GM19035 (cell line): ENCODE measurements around the gene SRGN.

Source experiments
- ATAC-seq: cut with Tn5 transposase; IDR thresholded peaks from one replicate; pipeline ENCODE4 v1.9.1; 2021; ENCODE audit not compliant: unreplicated experiment

SRGN gene

GRCh38 chr10:69089638-69090599 lies 2.0 kb downstream of the SRGN start:
- peak; percentile 39 for ATAC-seq

GRCh38 chr10:69090685-69091084 lies 2.8 kb downstream of the SRGN start:
- ATAC-seq: no peak

- ATAC-seq: no peak
Observed at GRCh38 chr10:69091143-69091651, 3.3 kb downstream of the SRGN start.

- no peak for ATAC-seq
Observed at GRCh38 chr10:69092959-69093850, 5.3 kb downstream of the SRGN start.

- no peak for ATAC-seq
Observed at GRCh38 chr10:69093933-69094332, 6.0 kb downstream of the SRGN start.

GRCh38 chr10:69096045-69096444 lies 8.1 kb downstream of the SRGN start:
- ATAC-seq: no peak

DNA sequence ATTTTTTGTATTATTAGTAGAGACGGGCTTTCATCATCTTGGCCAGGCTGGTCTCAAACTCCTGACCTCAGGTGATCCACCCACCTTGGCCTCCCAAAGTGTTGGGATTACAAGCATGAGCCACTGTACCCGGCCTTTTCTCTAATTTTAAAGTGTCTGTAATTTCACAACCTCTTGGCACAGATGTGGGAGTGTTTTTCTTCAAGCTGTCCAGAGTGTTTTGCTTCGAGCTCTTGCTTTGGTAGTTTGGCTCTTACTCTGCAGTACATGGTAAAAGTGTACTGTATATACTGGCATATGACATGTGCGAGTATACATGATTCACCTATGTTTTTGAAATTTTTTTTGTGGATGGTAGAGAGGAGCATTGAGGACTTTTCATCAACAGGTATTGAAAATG lies 9.8 kb downstream of the SRGN start:
- no peak for ATAC-seq

- ATAC-seq: no peak
Observed at GRCh38 chr10:69100136-69100872, 12.4 kb downstream of the SRGN start.

GRCh38 chr10:69101451-69102095 lies 13.7 kb downstream of the SRGN start:
- ATAC-seq: no peak

DNA sequence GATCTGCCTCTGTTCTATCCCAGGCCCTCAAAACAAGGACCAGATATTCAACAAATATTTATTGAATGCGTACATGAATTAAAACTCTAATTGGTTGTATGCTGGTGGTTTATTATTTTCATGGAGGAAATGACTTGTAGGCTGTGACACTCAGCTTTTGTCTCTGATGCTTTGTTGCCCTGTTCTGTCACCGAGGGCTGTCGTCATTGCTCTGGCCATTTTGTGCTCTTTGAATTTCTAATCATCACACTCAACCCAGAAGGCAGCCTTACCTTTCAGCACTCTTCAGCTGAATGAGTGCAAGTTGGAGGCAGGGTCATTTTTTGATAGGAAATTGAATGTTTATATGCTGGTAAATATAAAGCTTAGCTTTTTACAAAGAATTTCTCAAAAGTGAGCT lies 14.5 kb downstream of the SRGN start:
- no peak for ATAC-seq

DNA sequence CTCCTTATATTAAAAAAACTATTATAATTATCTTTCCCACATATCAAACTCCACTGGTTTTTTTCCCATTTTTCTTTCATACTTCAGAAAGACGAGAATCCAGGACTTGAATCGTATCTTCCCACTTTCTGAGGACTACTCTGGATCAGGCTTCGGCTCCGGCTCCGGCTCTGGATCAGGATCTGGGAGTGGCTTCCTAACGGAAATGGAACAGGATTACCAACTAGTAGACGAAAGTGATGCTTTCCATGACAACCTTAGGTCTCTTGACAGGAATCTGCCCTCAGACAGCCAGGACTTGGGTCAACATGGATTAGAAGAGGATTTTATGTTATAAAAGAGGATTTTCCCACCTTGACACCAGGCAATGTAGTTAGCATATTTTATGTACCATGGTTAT lies 15.9 kb downstream of the SRGN start:
- no peak for ATAC-seq

GRCh38 chr10:69104994-69105790 lies 17.3 kb downstream of the SRGN start:
- ATAC-seq: no peak

DNA sequence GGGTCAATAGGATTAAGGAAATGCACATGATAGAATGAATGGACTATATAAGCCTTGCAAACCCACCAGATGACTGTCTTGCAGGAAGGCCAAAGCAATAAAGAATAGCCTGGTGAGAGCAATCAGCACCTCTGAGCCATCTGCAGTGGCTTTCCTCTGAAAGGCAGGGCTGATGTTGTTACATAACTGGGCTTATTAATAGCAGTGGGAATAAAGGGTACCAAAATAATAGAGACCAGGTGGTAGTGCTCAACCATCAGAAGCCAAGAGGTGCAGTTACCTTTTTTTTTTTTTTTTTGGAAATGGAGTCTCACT lies 19.2 kb downstream of the SRGN start:
- no peak for ATAC-seq

GRCh38 chr10:69107699-69108098 lies 19.8 kb downstream of the SRGN start:
- no peak for ATAC-seq

DNA sequence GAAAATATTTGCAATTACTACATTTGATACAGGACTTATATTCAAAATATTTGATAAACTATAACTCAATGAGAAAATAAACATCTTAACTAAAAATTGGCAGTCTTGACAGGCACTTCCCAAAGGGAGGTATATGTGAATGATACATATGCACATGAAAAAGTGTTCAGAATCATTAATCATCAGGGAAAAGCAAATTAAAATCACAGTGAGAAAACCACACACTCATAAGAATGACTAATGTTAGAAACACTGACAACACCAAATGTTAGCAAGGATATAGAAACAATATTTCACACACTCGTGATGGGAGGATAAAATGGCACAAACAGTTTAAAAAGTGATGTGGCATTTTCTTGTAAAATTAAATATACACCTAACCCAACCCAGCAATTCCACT lies 32.0 kb downstream of the SRGN start:
- no peak for ATAC-seq

DNA sequence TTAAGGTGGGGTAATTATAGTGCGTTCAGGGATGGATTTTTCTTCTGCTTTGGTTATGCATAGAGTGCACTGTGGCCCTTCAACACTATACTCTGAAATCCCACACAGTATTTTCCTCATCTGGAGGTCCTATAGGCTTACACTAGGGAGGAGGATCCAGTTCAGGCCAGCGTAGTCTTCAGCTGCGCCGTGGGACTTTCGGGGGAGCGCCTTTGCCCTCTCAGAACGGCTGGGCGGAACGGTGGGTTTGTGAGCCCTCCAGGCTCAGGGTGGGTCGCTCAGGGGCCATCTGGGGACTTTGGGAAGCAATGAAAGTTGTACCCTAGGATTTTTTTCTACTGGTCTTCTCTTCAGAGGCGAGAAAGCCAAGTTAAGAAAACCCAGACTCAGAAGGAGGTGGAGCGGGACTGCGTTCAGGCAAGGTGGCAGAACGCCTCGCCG lies 35.4 kb downstream of the SRGN start:
- ATAC-seq: peak; percentile 26

DNA sequence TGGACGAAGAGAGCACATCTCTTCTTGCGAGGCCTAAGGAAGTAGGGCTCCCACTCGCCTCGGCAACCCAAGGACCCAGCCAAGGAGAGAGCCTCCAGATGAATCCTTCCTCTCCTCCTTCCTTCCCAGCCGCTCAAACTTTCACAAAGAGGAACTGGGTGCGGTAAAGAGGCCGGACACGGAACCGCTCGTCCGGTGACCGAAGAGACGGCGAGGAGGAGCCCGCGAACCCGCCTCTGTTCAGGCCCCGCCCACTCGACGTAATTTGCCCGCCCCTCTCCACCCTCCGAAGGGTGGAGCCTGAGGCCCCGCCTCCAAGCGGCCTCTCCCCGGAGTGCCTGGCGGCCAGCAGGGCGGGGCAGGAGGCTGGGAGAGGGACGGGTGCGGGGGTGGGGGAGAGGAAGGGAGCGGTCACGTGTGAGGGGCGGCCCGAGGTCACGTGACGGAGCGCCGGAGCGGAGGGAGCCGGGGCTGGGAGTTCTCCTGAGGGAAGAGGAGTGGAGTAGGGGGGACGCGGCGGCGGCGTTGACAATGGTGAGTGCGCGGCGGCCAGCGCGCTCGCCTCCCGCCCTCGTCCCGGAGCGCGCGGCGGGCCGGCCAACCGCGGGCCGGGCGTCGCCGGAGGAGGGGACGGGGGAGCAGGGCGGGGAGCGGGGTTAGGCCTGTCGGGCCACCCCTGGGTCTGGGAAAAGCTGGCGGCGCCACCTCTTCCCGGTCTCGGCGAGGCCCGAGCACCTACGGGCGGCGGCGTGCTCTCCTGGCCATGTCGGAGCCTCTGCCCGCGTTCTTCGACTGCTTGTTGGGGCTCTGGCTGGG lies 36.1 kb downstream of the SRGN start, which contains the start of gene VPS26A:
Gene VPS26A, plus strand, starts transcription at position 432 of the 816 bp plus-strand sequence. Its CDS starts 100 bp downstream, at position 532.
- peak; percentile 87 for ATAC-seq

DNA sequence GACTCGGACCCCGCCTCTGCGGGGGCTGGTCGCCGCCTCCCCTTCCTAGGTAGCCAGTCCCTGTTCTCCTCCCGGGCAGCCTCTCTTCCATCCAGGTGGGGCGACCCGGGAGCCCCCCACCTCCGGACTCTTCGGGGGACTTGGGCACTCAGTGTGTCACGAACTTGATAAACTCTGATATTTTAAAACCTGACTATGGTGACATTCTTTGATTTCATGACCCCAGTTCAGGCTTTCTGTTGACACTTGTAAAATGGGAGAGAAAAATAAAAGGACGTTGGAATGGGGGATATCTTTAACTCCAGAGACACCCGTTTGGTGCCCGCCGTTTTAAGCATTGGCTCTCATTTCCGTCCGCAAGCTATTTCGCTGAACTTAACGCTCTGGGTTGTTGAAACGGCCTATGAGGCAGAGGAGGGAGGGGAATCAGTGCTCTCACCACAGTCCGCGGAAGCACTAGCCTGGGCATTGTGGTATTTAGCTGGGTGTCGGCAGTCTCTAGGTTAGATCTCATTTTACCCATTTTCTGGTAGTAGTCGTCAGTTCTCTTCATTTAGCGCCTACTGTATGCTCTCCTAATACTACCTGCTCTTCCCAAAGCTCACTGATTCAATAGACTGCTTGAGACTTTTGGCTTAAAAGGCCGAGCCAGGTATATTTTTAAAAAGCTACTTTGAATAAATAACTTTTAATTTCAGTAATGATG lies 36.8 kb downstream of the SRGN start:
- peak; percentile 26 for ATAC-seq
